Right lobe of liver (tissue), 6 donors: Measurements from ENCODE around the gene CPNE4. TPM values are rescaled to one million over a fixed set of nuclear protein-coding genes. Genes with fewer than 3 reads are reported as not detected.

ENCODE experiments used
- ATAC-seq, 4 donors: fragments of 200-7000 bp; cut with Tn5 transposase; one replicate each; pipeline ENCODE4 v1.9.1; 2020; ENCODE audit warnings: mild to moderate bottlenecking in 4 of 4, moderate library complexity in 4 of 4
- DNase-seq, 3 donors: peaks; one replicate each; pipeline ENCODE4 v3.0.0-alpha.2; 2020
- H3K27ac ChIP-seq, 3 donors: fragments of 200-600 bp; one replicate each; pipeline ENCODE4 v1.8.0; 2022
- H3K27me3 ChIP-seq, 2 donors: fragments of 200-600 bp; one replicate each; pipeline ENCODE4 v1.8.0; 2022
- H3K36me3 ChIP-seq, 4 donors: fragments of 200-600 bp; sonication (generic) in 1 of 4; one replicate each; pipeline versions ENCODE4 v1.5.1 to v1.8.0; 2017 to 2022; ENCODE audit warnings: control low read depth in 1 of 4
- H3K4me1 ChIP-seq, 4 donors: fragments of 200-600 bp; sonication (generic) in 1 of 4; one replicate each; pipeline versions ENCODE4 v1.5.1 to v1.8.0; 2017 to 2022; ENCODE audit warnings: control low read depth in 1 of 4
- H3K4me3 ChIP-seq, 3 donors: fragments of 200-600 bp; one replicate each; pipeline ENCODE4 v1.8.0; 2022
- H3K9me3 ChIP-seq, 4 donors: fragments of 200-600 bp; sonication (generic) in 1 of 4; one replicate each; pipeline versions ENCODE4 v1.5.1 to v1.8.0; 2017 to 2022; ENCODE audit warnings: control low read depth in 1 of 4
- CTCF ChIP-seq, 4 donors: fragments of 200-600 bp in 3 of 4; fragments of 450-650 bp in 1 of 4; IDR thresholded peaks; one replicate each; pipeline versions ENCODE4 v1.5.1 to v1.8.0; 2016 to 2022; ENCODE audit warnings: antibody characterized with exemption in 4 of 4, mild to moderate bottlenecking in 2 of 4
- POLR2A ChIP-seq: fragments of 450-650 bp; IDR thresholded peaks from one replicate; pipeline ENCODE4 v1.6.1; 2017; ENCODE audit warnings: antibody characterized with exemption, mild to moderate bottlenecking
- whole genome bisulfite sequencing: methylation state at CpG from one replicate; pipeline ENCODE4 v1.1.6; 2018; ENCODE audit warnings: low coverage, low lambda C conversion rate; ENCODE audit not compliant: insufficient coverage; ENCODE audit errors: missing lambda C conversion rate; 5-methylcytosine and 5-hydroxymethylcytosine counted together
- intact Hi-C, 2 donors: fragments of 100-400 bp; cut with DNase I; formaldehyde crosslinking; loops; one replicate each; pipeline versions ENCODE4 v1.11.2 to v1.14.1; 2022
- total RNA-seq, 6 experiments: library from RNA; depleted of rRNA in 2 of 6; stranded (reverse); fragments of >200 nt in 2 of 6; fragmentation: NEBNext Ultra II Directional in 3 of 6; extraction: Animal tissue kit (Norgen Biotek cat#: 25700) in 3 of 6; gene quantifications; one replicate each; pipeline versions ENCODE4 v1.1.0 to v1.2.4, GENCODE V29; 2016 to 2023
- donor health status: DM: no; HTN: yes; CAD: no.
- donor health status: DM: no; HTN: no; CAD: no.
- donor health status: DM: no; HTN: no; CAD: no.
- donor health status: DM: no; HTN: yes; CAD: no.
- donor health status: DM: no; HTN: yes; CAD: no.

Gene CPNE4
- total RNA-seq, 6 experiments from 2014 or later: not detected

GRCh38 chr3:131505421-131505820, 529.4 kb downstream of the CPNE4 start:
- Histone ChIP-seq H3K27ac (no peak overlapping the region), H3K27me3 (no peaks in the 10 kb centered on the region), H3K4me3 (no peak overlapping the region), H3K36me3 (peaks cover 0 to 3% (median 0%) of the 10 kb centered on the region in 4 donors), H3K9me3 (no peaks in the 10 kb centered on the region), H3K4me1 (peaks cover 0 to 9% (median 3%) of the 10 kb centered on the region in 4 donors)
- TF ChIP-seq POLR2A (no peak), CTCF (IDR thresholded peaks at IDR 0.05) (no peak)
- 67% methylated on average over 4 of the region's 4 CpGs for WGBS
- intact Hi-C loops: no loop called here
- no peak for DNase-seq
- ATAC-seq: peak in 3 of 4 donors; percentile 16 to 47 (median 25)

- intact Hi-C loops: no loop called here
Observed at GRCh38 chr3:131503320-131503635, 531.5 kb downstream of the CPNE4 start.

GRCh38 chr3:131502530-131503319, 532.1 kb downstream of the CPNE4 start, which contains the start of gene MRPL3:
MRPL3 (minus strand) TSS chr3:131502971; CDS start chr3:131502821, 150 bp downstream.
- intact Hi-C loops: no loop called here
- Histone ChIP-seq H3K27me3 (no peaks in the 10 kb centered on the region), H3K9me3 (no peaks in the 10 kb centered on the region), H3K27ac (peak within 1 kb of the TSS; percentile 44 to 71 (median 64)), H3K4me3 (peak within 1 kb of the TSS; percentile 86 to 97 (median 89)), H3K4me1 (peaks cover 0 to 9% (median 3%) of the 10 kb centered on the region in 4 donors), H3K36me3 (peaks cover 0 to 28% (median 11%) of the 10 kb centered on the region in 4 donors)
- ATAC-seq: peak; percentile 95 to 98 (median 96)
- DNase-seq: peak; percentile 87 to 90 (median 89)
- 2% methylated on average over 33 of the region's 47 CpGs for WGBS
- TF ChIP-seq POLR2A: peak; percentile 54
- TF ChIP-seq CTCF (IDR thresholded peaks at IDR 0.05): no peak

More at GRCh38 chr3:131503320-131503635, 531.5 kb downstream of the CPNE4 start:
- Histone ChIP-seq H3K27ac (no peak overlapping the region), H3K4me3 (peak overlapping the region; percentile 86 to 97 (median 89)), H3K4me1 (peaks cover 0 to 9% (median 3%) of the 10 kb centered on the region in 4 donors), H3K27me3 (no peaks in the 10 kb centered on the region), H3K36me3 (peaks cover 0 to 23% (median 8%) of the 10 kb centered on the region in 4 donors), H3K9me3 (no peaks in the 10 kb centered on the region)
- no peak for TF ChIP-seq CTCF (IDR thresholded peaks at IDR 0.05)
- TF ChIP-seq POLR2A: no peak
- DNase-seq: no peak
- no peak for ATAC-seq

- H3K36me3 ChIP-seq: peaks cover 0 to 36% (median 15%) of the 10 kb centered on the region in 4 donors
- H3K27ac ChIP-seq: peak overlapping the region in 2 of 3 donors; percentile 44 to 71
- no peak for TF ChIP-seq CTCF (IDR thresholded peaks at IDR 0.05)
- TF ChIP-seq POLR2A: no peak
- no peaks in the 10 kb centered on the region for H3K9me3 ChIP-seq
- H3K4me3 ChIP-seq: peak overlapping the region; percentile 86 to 97 (median 89)
- H3K4me1 ChIP-seq: peaks cover 0 to 9% (median 3%) of the 10 kb centered on the region in 4 donors
- no peaks in the 10 kb centered on the region for H3K27me3 ChIP-seq
- WGBS: 38% methylated on average over 2 of the region's 2 CpGs
- no peak for ATAC-seq
- no peak for DNase-seq
- intact Hi-C loops: no loop called here
Observed at GRCh38 chr3:131501949-131502348, 532.9 kb downstream of the CPNE4 start.
